Activated gamma-delta T cell treated with anti-CD3 and anti-CD28 coated beads, Interleukin-2, amount 50 U/mL, for 16 hours (primary cell): ENCODE measurements around the gene KAT6B.

Experiments used
- DNase-seq: peaks from one replicate; pipeline ENCODE4 v3.0.0-alpha.2; 2020; ENCODE audit warnings: low read depth

Gene KAT6B

DNA sequence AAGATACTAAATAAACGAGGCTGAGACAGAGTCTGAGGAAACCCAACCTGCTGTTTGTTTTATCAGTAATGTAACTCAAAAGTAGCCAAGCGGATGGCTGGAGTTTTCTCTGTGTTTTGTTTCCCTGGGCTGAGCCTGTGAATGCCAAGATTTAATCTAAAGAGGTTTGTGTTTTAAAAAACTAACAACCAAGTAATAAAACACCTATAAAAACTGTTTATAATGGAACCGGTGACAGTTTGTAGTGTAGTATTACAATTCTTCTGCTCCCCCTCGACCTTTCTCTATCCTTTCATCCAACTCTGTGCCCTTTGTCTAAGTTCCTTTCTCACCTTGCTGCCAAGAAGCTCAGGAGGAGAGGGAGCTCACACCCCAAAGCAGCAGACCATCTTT is 2.6 kb upstream of the KAT6B start:
- no peak for DNase-seq

DNA sequence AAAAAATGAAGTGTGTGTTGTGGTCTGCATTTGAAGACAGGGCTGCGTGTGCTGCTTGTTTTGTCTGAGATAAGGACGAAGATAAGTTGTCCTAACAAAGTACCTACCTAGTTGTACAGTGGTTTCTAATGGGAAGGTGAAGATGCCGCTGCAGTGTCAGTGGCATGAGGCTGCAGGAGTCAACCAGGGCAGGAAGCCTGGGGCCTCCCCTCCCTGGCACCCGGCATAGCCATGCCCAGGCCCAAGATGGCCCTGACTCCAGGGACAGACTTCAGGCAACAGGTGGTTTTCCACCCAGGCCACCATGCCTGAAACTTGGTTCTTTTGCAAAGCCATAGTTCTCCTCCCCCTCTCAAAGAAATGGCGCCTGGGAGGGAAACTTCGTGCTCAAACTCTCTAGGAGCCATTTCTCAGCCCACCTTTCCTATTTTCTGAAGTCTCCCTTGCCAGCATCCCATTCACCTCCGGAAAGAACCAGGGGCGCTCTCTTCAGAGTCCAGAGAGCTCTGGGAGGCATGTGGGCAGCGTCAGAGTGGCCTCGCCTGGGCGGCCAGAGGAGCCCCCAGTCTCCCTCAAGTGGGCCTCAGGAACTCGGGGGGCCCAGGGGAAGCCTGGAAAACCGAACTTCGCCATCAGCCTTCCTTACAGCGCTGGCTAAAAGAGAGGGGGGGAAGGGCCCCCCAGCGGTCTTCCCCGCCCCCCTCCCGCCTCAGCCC is 2.1 kb upstream of the KAT6B start:
- DNase-seq = no peak

DNA sequence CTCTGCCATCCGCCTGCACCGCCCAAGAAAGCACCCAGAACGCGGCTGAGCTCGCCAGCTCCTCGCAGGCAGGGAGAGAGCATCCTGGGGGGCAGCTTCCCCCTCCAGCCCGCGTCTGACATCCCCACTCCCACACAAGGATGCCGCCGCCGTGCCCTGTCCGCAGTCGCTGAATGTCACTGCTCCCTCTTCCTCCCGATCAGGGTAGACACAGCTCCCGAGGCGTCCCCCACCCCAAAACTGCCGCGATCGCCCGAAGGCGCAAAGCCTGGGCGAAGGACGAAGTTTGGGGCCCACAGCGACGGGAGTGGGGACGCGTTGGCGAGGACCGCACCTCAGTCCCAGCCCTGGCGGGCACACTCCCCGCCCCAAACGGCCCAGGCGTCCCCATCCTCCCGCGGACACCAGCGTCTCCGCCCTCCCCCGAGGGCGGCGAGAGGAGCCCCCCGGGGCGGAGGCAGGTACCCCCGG is 1.5 kb upstream of the KAT6B start:
- DNase-seq = peak; percentile 38

DNA sequence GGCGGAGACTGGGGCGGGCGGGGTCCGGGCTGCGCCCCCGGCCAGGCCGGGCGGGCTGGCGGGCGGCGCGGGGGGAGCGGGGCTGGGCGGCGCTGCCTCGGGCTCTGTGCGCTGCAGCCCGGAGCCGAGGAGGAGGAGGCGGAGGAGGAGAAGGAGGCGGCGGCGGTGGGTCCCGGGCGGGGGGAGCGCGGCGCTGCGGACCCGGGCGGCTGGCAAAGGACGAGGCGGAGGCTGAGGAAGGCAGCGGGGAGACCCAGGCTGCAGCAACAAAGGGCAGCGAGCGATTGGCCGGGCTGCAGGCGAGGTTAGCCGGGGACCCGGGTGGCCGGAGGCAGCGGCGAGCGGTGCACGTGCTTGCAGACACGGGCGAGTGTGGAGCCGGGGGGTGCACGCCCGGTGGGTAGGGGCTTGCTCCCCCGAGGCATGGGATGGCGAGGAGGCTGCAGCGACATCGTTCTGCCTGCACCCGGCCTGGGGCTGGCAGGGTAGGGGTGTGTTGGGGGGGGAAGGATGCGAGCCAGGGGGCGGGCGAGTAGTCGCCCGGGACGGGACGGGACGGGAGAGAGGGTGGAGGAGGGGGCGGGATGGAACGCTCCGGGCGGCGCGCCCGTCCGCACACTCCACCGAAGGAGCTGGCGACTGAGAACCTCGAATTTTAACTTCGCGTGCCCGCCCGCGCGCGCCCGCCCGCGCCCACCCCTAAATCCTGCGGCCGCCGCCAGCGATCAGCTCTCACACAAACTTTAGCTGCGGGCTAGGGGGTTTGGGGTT is 844 bp upstream of the KAT6B start:
- DNase-seq = no peak

DNA sequence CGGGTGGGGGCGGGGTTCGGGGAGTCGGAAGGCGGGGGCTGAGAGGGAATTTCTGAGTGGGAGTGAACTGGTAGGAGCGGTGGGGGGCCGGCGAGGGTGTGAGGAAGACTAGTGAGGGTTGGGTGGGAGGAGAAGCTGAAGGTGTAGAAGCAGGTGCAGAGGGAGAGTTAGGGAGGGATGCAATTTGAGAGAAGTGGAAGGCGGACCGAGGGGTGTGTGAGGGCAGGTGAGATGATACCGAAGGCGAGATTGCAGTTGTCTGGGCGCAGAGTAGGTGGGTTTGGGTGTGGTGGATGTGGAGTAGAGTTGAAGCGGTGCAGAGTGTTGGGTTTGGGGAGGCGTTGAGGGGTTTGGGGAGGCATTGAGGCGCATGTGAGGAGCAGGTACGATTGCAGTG is 643 bp downstream of the KAT6B start:
- DNase-seq = no peak

DNA sequence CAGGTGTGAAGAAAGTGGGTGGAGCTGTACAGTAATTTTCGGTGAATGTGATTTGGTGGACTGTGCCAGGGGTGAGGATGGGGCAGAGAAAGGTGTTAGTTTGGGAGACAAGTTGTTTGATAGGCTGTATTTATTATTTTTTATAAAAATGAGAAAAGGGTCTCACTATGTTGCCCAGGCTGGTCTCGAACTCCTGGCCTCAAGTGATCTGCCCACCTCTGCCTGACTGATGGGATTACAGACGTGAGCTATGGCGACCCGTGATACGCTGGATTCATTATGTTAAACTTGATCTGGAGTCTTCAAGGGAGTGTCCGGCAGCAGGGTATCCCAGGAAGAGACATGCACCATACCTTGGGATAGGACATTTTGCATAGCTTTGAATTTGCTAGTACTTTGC is 1.3 kb downstream of the KAT6B start:
- no peak for DNase-seq

DNA sequence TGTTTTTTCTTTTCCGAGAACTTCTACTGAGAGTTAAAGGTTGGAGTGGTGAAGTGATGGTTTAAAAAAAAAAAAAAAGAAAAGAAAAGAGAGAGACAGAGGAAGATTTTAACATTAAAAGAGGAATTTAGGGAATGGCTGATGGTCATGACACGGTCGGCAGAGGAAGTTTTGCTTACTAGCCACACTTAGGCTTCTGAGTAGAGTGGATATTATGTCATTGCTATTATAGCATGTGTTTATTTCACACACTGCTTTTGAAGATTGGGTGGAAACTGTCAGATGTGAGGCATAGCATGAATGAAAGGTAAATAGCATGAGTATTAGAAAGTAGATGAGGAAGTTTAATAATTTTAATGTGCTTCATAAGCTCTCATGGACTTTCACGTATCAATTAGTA is 2.5 kb downstream of the KAT6B start:
- no peak for DNase-seq

DNA sequence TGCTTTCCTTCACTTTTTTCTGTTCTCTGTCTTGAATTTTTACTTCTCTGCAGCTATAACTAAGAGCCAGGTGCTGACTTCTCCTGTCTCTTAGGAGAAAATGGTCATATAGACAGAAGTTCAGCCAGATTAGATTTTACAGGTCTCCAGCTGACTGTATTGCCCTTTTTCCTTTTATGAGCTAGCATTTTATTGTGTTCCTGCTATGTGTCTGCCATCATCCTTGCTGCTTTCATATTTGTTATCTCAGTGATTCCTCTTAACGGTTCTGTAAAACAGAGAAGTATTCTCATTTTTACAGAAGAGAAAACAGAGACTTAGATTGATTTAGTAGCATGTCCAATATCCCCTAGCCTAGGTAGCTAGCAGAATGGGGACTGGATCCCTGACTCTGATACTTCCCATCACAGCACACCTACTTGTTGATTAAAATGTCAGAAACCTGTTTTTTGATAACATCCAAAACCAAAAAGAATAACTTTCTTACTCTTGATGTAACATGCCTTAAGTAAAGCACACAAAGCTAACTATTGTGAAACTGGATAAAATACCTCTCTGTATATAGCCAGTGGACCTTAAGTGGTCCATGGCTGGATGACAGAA is 5.2 kb downstream of the KAT6B start:
- no peak for DNase-seq

DNA sequence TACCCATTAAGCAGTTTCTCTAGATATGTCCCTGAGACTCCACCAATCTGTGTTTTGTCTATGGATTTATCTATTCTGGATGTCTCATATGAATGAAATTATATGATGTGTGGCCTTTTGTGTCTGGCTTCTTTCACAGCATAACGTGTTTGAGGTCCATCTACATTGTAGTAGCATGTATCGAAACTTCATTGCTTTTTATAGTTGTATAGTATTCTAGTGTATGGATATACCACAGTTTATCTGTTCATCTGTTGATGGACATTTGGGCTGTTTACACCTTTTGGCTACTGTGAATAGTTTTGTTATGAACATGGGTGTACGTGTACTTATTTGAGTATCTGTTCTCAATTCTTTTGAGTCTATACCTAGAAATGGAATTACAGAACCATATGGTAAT is 9.6 kb downstream of the KAT6B start:
- no peak for DNase-seq

DNA sequence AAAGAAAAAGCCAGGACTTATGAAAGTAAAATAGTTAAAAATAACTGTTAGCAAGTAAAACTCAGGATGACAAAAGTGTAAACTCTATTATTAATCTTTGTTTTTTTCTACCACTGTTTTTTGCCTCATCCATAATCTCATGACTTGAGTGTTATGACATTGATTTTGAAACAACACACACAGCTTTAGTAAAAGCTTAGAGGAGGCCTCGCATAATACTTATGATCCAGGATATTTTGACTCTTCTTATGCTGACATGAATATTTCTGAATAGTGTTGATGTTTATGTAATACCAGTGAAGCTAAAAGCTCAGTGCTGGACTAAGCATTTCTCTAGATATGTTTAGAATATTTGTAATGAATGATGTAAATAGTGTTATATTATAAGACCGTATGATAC is 10.5 kb downstream of the KAT6B start:
- no peak for DNase-seq

DNA sequence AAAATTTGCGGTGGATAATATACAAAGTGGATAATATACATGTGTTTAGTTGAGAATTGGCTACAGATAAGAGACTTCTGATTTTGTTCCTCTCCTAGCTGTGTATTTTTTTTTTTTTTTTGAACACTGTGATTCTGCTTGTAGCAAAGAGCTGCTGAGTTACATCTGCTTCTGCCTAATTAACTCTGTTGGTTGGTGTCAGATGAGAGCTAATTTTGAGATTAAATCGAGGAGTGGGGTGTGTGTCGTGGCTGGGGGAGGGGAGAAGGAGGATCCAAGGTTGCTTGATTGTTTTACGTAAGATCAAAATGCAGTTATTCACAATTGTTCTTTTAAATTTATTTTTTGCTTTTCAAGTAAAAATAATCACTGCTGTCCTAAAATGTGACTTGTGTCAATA is 11.3 kb downstream of the KAT6B start:
- DNase-seq = no peak

DNA sequence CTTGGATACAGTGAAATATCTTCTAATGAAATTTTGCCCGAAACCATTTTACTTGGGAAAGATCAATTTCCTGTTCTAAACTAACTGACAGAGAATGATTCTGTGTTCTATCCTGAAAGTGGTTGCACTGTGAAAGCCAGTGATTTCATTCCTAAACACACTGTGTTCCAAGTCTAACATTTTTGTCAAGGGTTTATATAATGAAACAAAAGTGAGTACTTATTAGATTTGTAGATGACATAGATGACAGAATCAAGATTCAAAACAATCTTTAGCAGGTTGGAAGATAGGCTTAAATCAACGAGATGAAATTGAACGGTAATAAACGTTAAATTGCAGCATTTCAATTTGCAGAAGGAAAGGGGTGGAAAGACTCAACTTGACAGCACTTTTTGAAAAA is 13.3 kb downstream of the KAT6B start:
- DNase-seq = no peak

DNA sequence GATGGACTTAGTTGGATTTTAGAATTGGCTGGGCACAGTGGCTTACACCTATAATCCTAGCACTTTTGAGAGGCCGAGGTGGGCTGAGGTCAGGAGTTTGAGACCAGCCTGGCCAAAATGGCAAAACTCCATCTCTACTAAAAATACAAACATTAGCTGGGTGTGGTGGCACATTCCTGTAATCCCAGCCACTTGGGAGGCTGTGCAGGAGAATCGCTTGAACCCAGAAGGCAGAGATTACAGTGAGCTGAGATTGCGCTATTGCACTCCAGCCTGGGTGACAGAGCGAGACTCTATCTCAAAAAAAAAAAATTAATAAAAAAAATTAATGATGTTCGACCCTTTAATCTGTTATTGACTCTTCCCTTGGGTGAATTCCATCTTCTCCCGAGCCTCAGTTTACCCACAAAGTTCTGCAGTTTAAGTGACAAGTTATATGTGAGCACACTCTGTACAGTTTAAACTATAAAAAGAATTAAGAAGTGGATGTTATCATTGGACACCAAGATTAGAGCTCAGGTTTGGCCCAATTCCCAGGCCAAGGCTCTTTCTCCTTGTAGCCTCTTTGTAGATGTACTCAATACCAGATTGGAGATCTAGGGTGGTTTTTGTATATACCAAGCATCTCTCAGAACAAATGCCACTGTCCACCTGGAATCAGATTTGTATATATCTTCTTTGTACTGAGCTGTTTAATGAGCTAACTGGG is 15.0 kb downstream of the KAT6B start:
- DNase-seq = no peak

DNA sequence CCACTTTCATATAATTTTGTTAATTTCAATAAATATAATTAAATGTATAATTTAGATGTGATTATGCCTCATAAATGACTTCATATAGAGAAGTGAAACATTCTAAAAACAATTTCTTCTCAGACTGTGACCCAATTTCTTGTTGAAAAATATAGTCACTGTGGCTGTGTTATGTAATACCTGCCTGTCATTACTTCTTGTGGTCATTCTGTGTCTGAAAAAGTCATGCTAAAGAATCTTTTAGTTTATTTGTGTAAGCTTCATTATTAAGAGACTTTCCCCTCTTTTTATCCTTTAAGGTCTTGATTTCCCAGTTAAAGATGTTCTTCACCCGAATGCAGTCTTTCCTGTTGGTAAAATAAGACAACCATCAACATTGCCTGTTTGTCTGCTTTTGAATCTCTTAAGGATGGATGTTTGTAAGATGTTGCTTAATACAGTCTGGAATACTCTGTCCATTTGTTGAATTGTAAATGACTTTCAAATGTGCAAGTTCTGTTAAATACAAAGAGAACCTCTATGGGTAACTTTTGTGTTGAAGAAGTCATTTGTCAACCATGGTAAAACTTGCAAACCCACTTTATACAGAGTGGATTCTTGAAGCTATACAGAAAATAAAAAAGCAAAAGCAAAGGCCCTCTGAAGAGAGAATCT is 16.0 kb downstream of the KAT6B start:
- no peak for DNase-seq

DNA sequence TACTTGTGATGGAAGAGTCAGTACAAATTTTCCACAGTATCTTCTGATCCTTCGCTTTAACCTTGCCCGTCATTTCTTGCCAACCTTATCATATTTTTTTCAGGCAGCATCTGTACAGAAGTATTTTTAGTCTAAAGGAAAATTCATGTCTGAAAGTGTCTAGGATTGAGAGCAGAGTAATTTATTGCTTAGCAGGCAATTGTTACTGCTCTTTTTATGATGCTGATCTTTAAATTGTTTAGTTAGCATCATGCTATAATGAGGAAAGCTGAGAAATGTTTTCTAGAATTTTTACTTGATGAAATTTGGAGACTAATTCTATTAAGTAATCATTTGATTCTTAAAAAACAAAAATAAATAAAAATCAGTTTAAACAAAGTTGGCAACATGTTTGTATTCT is 20.6 kb downstream of the KAT6B start:
- no peak for DNase-seq

DNA sequence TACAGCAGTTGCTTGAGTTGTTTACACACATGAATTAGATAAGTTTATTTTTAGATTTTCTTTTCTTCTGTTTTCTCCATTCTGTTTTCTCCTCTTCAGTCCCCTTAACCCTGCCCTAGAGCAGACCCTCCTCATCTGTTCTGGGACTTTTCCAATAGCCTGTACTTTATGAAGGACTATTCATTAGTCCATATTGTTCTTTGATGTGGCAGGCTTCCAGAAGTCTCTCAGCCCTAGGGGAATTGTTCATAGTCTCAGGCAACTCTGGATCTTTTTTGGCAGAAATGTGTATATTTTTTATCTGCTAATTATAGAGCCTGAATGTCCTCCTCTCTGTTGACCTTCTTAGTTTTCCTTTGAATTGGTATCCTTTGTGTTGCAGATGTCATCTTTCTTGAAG is 25.4 kb downstream of the KAT6B start:
- DNase-seq = no peak

DNA sequence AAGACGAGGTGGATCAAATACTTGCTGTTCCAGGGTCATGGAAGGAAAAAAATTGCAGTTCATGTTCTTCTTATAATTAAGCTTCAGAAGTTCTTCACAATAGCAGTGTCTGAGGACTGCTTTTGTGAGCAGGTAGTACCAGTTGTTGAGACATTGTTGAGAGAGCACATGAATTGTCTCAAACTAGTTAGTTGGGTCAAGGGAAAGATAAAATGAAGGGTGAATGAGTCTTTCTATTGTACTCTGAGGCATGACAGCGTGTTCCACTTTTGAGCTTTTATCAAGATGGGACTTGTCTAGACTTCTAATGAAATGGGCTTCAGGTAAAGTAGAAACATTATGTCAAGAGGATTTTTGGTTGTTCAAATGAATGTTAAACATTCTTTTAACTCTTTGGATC is 26.0 kb downstream of the KAT6B start:
- no peak for DNase-seq

DNA sequence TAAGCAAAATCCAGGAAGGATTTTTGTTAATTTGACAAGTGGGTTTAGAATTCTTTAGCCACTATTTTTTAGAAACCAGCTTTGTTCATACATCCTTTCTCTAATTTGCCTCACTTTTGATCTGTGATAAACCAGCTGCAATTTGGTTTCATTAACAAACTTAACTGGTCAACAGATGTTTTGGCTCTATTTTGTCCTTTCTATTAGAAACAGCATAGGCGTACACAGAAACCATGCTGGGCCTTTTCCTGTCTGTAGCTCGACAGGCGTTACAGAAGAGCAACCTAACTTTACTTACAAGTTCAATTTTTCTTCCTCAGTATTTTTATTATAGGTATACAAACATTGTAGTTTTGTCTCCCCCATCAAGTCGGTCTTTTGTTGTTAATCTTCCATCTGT is 28.2 kb downstream of the KAT6B start:
- DNase-seq = no peak

DNA sequence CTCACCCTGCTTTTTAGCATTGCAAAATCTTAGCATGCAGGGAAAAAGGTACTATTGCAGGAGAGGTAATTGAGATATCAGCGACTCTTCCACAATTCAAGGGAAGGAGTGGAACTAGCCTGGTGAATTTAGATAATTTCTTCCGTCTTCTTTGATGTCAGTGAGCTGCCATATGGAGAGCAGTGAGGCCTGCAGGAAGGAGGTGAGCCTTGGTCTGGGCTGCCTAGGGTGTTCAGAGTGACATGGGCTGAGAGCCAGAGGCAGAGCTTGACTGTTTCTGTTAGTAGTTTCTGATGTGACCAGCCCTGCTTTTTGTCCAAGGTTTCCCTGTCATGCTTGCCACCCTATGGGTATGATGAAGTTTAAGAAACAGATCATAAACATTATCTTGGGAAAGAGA is 28.6 kb downstream of the KAT6B start:
- no peak for DNase-seq

DNA sequence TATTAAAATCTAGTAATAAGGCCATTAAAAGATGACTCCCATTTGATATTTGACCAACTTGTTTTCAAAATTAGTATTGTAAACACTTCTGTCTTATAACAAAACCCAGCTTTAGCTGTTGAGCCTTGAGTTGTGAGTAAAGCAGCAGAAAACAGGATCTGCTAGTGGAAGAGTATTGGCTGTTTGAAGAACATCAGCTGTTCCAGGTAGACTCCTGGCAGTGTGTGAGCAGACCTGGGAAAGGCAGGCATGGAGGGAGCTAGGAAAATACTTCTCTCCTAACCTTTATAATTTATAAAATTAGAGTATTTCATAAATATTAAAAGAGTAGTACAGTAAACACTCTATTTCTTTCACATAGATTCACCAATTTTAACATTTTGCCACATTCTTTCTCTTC is 29.0 kb downstream of the KAT6B start:
- no peak for DNase-seq

DNA sequence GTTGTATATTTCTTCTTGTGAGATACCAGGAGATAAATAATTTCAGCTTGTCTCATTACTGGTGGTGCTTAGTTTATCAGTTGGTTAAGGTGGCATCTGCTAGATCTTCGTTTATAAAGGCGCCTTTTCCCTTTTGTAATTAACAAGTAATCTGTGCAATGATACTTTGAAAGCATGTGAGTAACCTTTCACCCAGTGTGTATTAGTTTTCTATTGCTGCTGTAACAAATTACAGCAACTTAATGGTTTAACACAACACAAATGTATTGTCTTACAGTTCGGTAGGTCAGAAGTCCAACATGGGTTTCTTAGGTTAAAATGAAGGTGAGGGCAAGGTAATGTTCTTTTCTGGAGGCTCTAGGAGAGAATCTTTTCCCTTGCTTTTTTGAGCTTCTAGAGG is 30.5 kb downstream of the KAT6B start:
- no peak for DNase-seq

DNA sequence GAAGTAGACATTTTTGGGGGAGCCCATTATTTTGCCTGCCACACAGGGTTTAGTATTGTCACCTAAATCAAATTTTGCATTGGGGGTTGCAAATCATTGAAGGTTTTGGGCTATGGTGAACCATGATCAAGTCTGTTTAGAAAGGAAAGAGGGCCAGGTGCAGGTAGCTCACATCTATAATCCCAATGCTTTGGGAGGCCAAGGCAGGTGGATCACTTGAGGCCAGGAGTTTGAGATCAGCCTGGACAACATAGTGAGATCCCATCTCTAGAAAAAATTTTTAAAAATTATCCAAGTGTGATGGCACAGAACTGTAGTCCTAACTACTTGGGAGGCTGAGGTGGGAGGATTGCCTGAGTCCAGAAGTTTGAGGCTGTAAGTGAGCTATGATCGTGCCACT is 31.2 kb downstream of the KAT6B start:
- DNase-seq = no peak
